HepG2 (cell line): Measurements from ENCODE around the gene VAC14. TPM values are rescaled to one million over a fixed set of nuclear protein-coding genes. Genes with fewer than 3 reads are reported as not detected.

Experiments used
- ARNTL ChIP-seq: sonication (generic); formaldehyde crosslinking; IDR thresholded peaks from 2 replicates; pipeline ENCODE4 v1.4.0; 2020; ENCODE audit warnings: mild to moderate bottlenecking, missing genetic modification reagents
- BHLHE40 ChIP-seq: IDR thresholded peaks from 2 replicates; pipeline ENCODE4 v1.6.1; 2011; ENCODE audit warnings: low read length, improper control_type of control experiment
- CBFB ChIP-seq: sonication (generic); formaldehyde crosslinking; IDR thresholded peaks from 2 replicates; pipeline ENCODE4 v1.4.0; 2020; ENCODE audit warnings: missing genetic modification reagents
- CBX2 ChIP-seq, 2 experiments: fragments of 200-600 bp in 1 of 2; sonication (generic); formaldehyde crosslinking in 1 of 2; IDR thresholded peaks; 2 replicates each; pipeline versions ENCODE4 v1.7.0 to v1.8.1; 2018 to 2022; ENCODE audit warnings: low read depth in 2 of 2, low read length in 1 of 2, mild to moderate bottlenecking in 1 of 2, missing genetic modification reagents in 1 of 2
- KDM5A ChIP-seq: fragments of 200-600 bp; sonication (generic); IDR thresholded peaks from 2 replicates; pipeline ENCODE4 v1.7.0; 2018; ENCODE audit warnings: antibody characterized with exemption, mild to moderate bottlenecking, low read length, borderline replicate concordance
- KDM5B ChIP-seq: sonication (generic); formaldehyde crosslinking; IDR thresholded peaks from 2 replicates; pipeline ENCODE4 v1.4.0; 2020; ENCODE audit warnings: missing genetic modification reagents, mild to moderate bottlenecking, borderline replicate concordance
- PPARG ChIP-seq: conservative IDR thresholded peaks from 2 replicates; pipeline ENCODE4 v1.6.1; 2016; ENCODE audit warnings: missing biosample characterization, missing genetic modification reagents
- PTBP1 ChIP-seq: fragments of 200-400 bp; formaldehyde crosslinking; IDR thresholded peaks from 2 replicates; pipeline ENCODE4 v1.6.1; 2018; ENCODE audit warnings: low read length, low read depth; ENCODE audit not compliant: poor library complexity, severe bottlenecking
- SALL2 ChIP-seq: sonication (generic); formaldehyde crosslinking; IDR thresholded peaks from 2 replicates; pipeline ENCODE4 v1.8.1; 2023; ENCODE audit warnings: mild to moderate bottlenecking, missing genetic modification reagents, inconsistent platforms
- ZFP36L2 ChIP-seq: sonication (generic); formaldehyde crosslinking; IDR thresholded peaks from 2 replicates; pipeline ENCODE4 v1.4.0; 2020; ENCODE audit warnings: missing genetic modification reagents
- ZFP62 ChIP-seq: sonication (generic); formaldehyde crosslinking; IDR thresholded peaks from 2 replicates; pipeline ENCODE4 v1.4.0; 2020; ENCODE audit warnings: missing genetic modification reagents
- ZFP90 ChIP-seq: sonication (generic); formaldehyde crosslinking; IDR thresholded peaks from 2 replicates; pipeline ENCODE4 v1.8.0; 2022; ENCODE audit warnings: missing genetic modification reagents, mild to moderate bottlenecking, inconsistent platforms, borderline replicate concordance
- ZNF12 ChIP-seq: sonication (generic); formaldehyde crosslinking; IDR thresholded peaks from 2 replicates; pipeline ENCODE4 v1.5.0; 2020; ENCODE audit warnings: missing genetic modification reagents
- ZNF143 ChIP-seq: sonication (generic); formaldehyde crosslinking; IDR thresholded peaks from 2 replicates; pipeline ENCODE4 v1.4.0; 2020; ENCODE audit warnings: missing genetic modification reagents
- ZNF781 ChIP-seq: sonication (generic); formaldehyde crosslinking; IDR thresholded peaks from 2 replicates; pipeline ENCODE4 v1.5.1; 2020; ENCODE audit warnings: borderline replicate concordance, mild to moderate bottlenecking, missing genetic modification reagents; ENCODE audit errors: not compliant biosample characterization
- polyA plus RNA-seq, 8 experiments: library from polyadenylated mRNA; depleted of rRNA in 3 of 8; stranded (reverse) in 7 of 8; unstranded in 1 of 8; fragments of >200 nt; fragmentation: Illumina TruSeq in 4 of 8; extraction: Trizol in 4 of 8; gene quantifications; 2 replicates each; pipeline versions ENCODE4 v1.2.1 to v1.2.3, GENCODE V29; 2011 to 2016; ENCODE audit warnings: low read depth in 4 of 8, missing spikeins in 1 of 8, mixed read lengths in 1 of 8; ENCODE audit not compliant: insufficient read depth in 1 of 8
- total RNA-seq, 5 experiments: library from RNA; depleted of rRNA; stranded (reverse); fragments of >200 nt; fragmentation: Illumina TruSeq; extraction: Trizol; gene quantifications; 2 replicates each; pipeline ENCODE4 v1.2.3, GENCODE V29; 2016; ENCODE audit warnings: low read depth in 1 of 5
- TF ChIP-seq, protein P1 (sequence below): sonication (generic); formaldehyde crosslinking; IDR thresholded peaks from 2 replicates; pipeline ENCODE4 v1.4.0; 2020; ENCODE audit warnings: missing genetic modification reagents, mild to moderate bottlenecking, borderline replicate concordance
- TF ChIP-seq, protein P2 (sequence below): sonication (generic); formaldehyde crosslinking; IDR thresholded peaks from 2 replicates; pipeline ENCODE4 v1.4.0; 2020; ENCODE audit warnings: low read depth, mild to moderate bottlenecking, missing genetic modification reagents
- TF ChIP-seq, protein P3 (sequence below): sonication (generic); formaldehyde crosslinking; IDR thresholded peaks from 2 replicates; pipeline ENCODE4 v1.4.0; 2020; ENCODE audit warnings: missing genetic modification reagents, mild to moderate bottlenecking, borderline replicate concordance
- TF ChIP-seq, protein P4 (sequence below), 2 experiments: fragments of 450-650 bp in 1 of 2; sonication (generic) in 1 of 2; formaldehyde crosslinking; IDR thresholded peaks; 2 replicates each; pipeline versions ENCODE4 v1.5.0 to v1.8.0; 2020 to 2022; ENCODE audit warnings: mild to moderate bottlenecking in 1 of 2, missing genetic modification reagents in 1 of 2
- TF ChIP-seq, protein P5 (sequence below): sonication (generic); formaldehyde crosslinking; conservative IDR thresholded peaks from 2 replicates; pipeline ENCODE4 v1.4.0; 2020; ENCODE audit warnings: missing genetic modification reagents

Gene VAC14
- total and polyA plus RNA-seq, 2 of the 13 experiments (the other 11 are each of a cell fraction or from before 2014, with no cell fraction given) = 23.5 to 24.6 TPM

DNA sequence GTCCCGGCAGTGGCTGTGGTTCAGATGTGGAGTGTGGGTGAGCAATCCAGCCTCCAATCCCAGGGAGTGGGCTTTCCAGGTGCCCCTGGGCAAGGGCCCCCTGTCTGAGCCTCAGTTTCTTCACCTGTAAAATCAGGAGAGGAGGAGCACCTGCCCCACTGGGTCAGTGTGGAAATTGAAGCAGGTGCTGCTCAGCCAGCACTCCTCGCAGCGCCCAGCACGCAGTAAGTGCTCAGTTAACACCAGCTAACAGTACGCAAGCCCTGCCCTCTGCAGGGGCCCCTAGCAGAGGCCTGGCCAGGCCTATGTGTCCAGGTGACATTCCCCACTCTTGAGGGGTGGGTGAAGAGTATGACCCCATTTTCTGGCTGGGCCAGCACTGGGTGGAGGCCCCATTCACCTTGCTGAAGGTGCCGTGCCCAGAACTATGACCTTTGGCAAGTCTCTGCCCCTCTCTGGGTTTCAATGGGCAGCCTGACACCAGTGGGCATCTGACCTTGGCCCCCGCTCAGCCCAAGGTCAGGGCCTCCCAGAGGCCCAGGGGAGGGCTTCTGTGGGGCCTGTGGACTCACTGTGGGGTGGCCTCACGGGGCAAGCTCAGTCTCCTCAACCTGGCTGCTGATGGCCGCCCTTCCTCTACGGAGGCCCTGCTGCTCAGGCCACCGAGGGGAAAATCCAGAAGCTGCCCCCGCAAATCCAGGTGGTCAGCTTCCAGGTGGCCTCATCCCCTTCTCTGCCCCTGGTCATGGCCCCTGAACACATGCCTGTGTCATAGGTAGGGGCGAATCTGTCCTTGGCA lies 117.6 kb downstream of the VAC14 start (continued):
- TF ChIP-seq ZNF12 (CRISPR knock-in tag) = 0 out of 2 replicates have a peak, but pooled peaks have one; percentile 6
- no peak for TF ChIP-seq CBX2 (IDR thresholded peaks at IDR 0.05; ENCODE audit: low read depth, low read length)
- 0 out of 2 replicates have a peak, but pooled peaks have one; percentile 51 for TF ChIP-seq CBX2 (CRISPR knock-in tag; IDR thresholded peaks at IDR 0.05; ENCODE audit: low read depth)
- TF ChIP-seq, protein P1, sequence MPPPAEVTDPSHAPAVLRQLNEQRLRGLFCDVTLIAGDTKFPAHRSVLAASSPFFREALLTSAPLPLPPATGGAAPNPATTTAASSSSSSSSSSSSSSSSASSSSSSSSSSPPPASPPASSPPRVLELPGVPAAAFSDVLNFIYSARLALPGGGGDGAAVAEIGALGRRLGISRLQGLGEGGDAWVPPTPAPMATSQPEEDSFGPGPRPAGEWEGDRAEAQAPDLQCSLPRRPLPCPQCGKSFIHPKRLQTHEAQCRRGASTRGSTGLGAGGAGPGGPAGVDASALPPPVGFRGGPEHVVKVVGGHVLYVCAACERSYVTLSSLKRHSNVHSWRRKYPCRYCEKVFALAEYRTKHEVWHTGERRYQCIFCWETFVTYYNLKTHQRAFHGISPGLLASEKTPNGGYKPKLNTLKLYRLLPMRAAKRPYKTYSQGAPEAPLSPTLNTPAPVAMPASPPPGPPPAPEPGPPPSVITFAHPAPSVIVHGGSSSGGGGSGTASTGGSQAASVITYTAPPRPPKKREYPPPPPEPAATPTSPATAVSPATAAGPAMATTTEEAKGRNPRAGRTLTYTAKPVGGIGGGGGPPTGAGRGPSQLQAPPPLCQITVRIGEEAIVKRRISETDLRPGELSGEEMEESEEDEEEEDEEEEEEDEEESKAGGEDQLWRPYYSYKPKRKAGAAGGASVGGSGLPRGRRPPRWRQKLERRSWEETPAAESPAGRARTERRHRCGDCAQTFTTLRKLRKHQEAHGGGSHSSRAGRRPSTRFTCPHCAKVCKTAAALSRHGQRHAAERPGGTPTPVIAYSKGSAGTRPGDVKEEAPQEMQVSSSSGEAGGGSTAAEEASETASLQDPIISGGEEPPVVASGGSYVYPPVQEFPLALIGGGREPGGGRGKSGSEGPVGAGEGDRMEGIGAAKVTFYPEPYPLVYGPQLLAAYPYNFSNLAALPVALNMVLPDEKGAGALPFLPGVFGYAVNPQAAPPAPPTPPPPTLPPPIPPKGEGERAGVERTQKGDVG (CRISPR knock-in tag) = no peak; the same call in 1 of the 2 replicates
- TF ChIP-seq, protein P2, sequence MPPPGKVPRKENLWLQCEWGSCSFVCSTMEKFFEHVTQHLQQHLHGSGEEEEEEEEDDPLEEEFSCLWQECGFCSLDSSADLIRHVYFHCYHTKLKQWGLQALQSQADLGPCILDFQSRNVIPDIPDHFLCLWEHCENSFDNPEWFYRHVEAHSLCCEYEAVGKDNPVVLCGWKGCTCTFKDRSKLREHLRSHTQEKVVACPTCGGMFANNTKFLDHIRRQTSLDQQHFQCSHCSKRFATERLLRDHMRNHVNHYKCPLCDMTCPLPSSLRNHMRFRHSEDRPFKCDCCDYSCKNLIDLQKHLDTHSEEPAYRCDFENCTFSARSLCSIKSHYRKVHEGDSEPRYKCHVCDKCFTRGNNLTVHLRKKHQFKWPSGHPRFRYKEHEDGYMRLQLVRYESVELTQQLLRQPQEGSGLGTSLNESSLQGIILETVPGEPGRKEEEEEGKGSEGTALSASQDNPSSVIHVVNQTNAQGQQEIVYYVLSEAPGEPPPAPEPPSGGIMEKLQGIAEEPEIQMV (CRISPR knock-in tag) = no peak
- TF ChIP-seq ZNF781 (CRISPR knock-in tag) = no peak
- no peak for TF ChIP-seq BHLHE40
- no peak for TF ChIP-seq ZFP36L2 (CRISPR knock-in tag)
- peak; percentile 71 for TF ChIP-seq ZFP90 (CRISPR knock-in tag)
- TF ChIP-seq ZFP62 (CRISPR knock-in tag) = no peak
- no peak for TF ChIP-seq CBFB
- TF ChIP-seq PTBP1 = peak; percentile 44
- peak; percentile 32; the same call in 1 of the 2 replicates for TF ChIP-seq KDM5B (CRISPR knock-in tag)
- TF ChIP-seq PPARG (CRISPR knock-in tag) = no peak
- TF ChIP-seq, protein P3, sequence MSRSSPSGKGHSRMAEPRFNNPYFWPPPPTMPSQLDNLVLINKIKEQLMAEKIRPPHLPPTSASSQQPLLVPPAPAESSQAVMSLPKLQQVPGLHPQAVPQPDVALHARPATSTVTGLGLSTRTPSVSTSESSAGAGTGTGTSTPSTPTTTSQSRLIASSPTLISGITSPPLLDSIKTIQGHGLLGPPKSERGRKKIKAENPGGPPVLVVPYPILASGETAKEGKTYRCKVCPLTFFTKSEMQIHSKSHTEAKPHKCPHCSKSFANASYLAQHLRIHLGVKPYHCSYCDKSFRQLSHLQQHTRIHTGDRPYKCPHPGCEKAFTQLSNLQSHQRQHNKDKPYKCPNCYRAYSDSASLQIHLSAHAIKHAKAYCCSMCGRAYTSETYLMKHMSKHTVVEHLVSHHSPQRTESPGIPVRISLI (CRISPR knock-in tag) = no peak
- TF ChIP-seq, protein P4, sequence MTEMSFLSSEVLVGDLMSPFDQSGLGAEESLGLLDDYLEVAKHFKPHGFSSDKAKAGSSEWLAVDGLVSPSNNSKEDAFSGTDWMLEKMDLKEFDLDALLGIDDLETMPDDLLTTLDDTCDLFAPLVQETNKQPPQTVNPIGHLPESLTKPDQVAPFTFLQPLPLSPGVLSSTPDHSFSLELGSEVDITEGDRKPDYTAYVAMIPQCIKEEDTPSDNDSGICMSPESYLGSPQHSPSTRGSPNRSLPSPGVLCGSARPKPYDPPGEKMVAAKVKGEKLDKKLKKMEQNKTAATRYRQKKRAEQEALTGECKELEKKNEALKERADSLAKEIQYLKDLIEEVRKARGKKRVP (CRISPR knock-in tag; IDR thresholded peaks at IDR 0.05) = no peak
- TF ChIP-seq ZNF143 (CRISPR knock-in tag) = peak; percentile 17; the same call in 1 of the 2 replicates
- TF ChIP-seq ARNTL (CRISPR knock-in tag) = peak; percentile 54; the same call in 1 of the 2 replicates
- no peak for TF ChIP-seq KDM5A
- TF ChIP-seq SALL2 (CRISPR knock-in tag) = peak; percentile 72; the same call in 1 of the 2 replicates
- TF ChIP-seq, protein P5, sequence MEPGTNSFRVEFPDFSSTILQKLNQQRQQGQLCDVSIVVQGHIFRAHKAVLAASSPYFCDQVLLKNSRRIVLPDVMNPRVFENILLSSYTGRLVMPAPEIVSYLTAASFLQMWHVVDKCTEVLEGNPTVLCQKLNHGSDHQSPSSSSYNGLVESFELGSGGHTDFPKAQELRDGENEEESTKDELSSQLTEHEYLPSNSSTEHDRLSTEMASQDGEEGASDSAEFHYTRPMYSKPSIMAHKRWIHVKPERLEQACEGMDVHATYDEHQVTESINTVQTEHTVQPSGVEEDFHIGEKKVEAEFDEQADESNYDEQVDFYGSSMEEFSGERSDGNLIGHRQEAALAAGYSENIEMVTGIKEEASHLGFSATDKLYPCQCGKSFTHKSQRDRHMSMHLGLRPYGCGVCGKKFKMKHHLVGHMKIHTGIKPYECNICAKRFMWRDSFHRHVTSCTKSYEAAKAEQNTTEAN (CRISPR knock-in tag) = 0 out of 2 replicates have a peak, but pooled peaks have one; percentile 41
